Nephron (organoid): ENCODE results near the gene MYO7B.
"Not testable (repeated sequence)": the region's sequence is repeated elsewhere in the genome, so short reads cannot be mapped to it uniquely, and the experiment has no call there.

Experiments
- H3K27ac Mint-ChIP-seq, 3 experiments: 2 replicates each; pipeline ENCODE4 v1.8.0; 2020; ENCODE audit warnings: mixed read lengths in 3 of 3, mild to moderate bottlenecking in 2 of 3, moderate library complexity in 1 of 3
- H3K27me3 Mint-ChIP-seq: 2 replicates; pipeline ENCODE4 v1.8.0; 2021; ENCODE audit warnings: low read depth, mild to moderate bottlenecking, moderate library complexity, mixed read lengths
- H3K36me3 Mint-ChIP-seq: 2 replicates; pipeline ENCODE4 v1.8.0; 2020; ENCODE audit warnings: low read depth, mixed read lengths
- H3K4me1 Mint-ChIP-seq: 2 replicates; pipeline ENCODE4 v1.8.0; 2020; ENCODE audit warnings: mixed read lengths
- H3K4me3 Mint-ChIP-seq, 3 experiments: 2 replicates each; pipeline ENCODE4 v1.8.0; 2020; ENCODE audit warnings: mild to moderate bottlenecking in 3 of 3, mixed read lengths in 3 of 3, moderate library complexity in 2 of 3
- H3K9me3 Mint-ChIP-seq: 2 replicates; pipeline ENCODE4 v1.8.0; 2020; ENCODE audit warnings: mixed read lengths
- CTCF ChIP-seq, 3 experiments: fragments of 200-600 bp; sonication (generic); IDR thresholded peaks; one replicate each; pipeline ENCODE4 v1.5.0; 2021; ENCODE audit warnings: antibody characterized with exemption in 3 of 3; ENCODE audit not compliant: unreplicated experiment in 3 of 3

Gene MYO7B

GRCh38 chr2:127537644-127538043 is 2.2 kb downstream of the MYO7B start:
- Mint-ChIP-seq H3K4me3 (no peak overlapping the region), H3K27ac (no peak overlapping the region), H3K27me3 (peaks cover 25% of the 10 kb centered on the region), H3K4me1 (peaks cover 5% of the 10 kb centered on the region), H3K9me3 (no peaks in the 10 kb centered on the region), H3K36me3 (no peaks in the 10 kb centered on the region)
- TF ChIP-seq CTCF (IDR thresholded peaks at IDR 0.05; ENCODE audit: unreplicated experiment in 3 of 3), result no peak

- TF ChIP-seq CTCF (IDR thresholded peaks at IDR 0.05; ENCODE audit: unreplicated experiment in 3 of 3), result no peak
- no peaks in the 10 kb centered on the region for H3K9me3 Mint-ChIP-seq
- no peak overlapping the region for H3K4me3 Mint-ChIP-seq
- H3K4me1 Mint-ChIP-seq, result peaks cover 15% of the 10 kb centered on the region
- no peaks in the 10 kb centered on the region for H3K36me3 Mint-ChIP-seq
- no peak overlapping the region for H3K27ac Mint-ChIP-seq
- peaks cover 12% of the 10 kb centered on the region for H3K27me3 Mint-ChIP-seq
Measured at GRCh38 chr2:127541809-127542208, 6.3 kb downstream of the MYO7B start.

- peak overlapping the region in 2 of 3 experiments; percentile 16 to 83 for H3K27ac Mint-ChIP-seq
- no peak overlapping the region for H3K4me3 Mint-ChIP-seq
- peaks cover 12% of the 10 kb centered on the region for H3K27me3 Mint-ChIP-seq
Measured at GRCh38 chr2:127542231-127542630, 6.7 kb downstream of the MYO7B start.

GRCh38 chr2:127543013-127543501 is 7.6 kb downstream of the MYO7B start:
- Mint-ChIP-seq H3K27me3 (peaks cover 19% of the 10 kb centered on the region), H3K27ac (peak overlapping the region; percentile 16 to 83 (median 40)), H3K4me1 (peaks cover 15% of the 10 kb centered on the region)
- H3K4me3 Mint-ChIP-seq, H3K36me3 Mint-ChIP-seq, H3K9me3 Mint-ChIP-seq: not testable (repeated sequence)

More at GRCh38 chr2:127542231-127542630, 6.7 kb downstream of the MYO7B start:
- Mint-ChIP-seq H3K36me3 (no peaks in the 10 kb centered on the region), H3K4me1 (peaks cover 15% of the 10 kb centered on the region), H3K9me3 (no peaks in the 10 kb centered on the region)
- no peak for TF ChIP-seq CTCF (IDR thresholded peaks at IDR 0.05; ENCODE audit: unreplicated experiment in 3 of 3)

- Mint-ChIP-seq H3K4me1 (peaks cover 15% of the 10 kb centered on the region), H3K9me3 (no peaks in the 10 kb centered on the region), H3K27me3 (peaks cover 27% of the 10 kb centered on the region), H3K36me3 (no peaks in the 10 kb centered on the region), H3K27ac (no peak overlapping the region), H3K4me3 (no peak overlapping the region)
- no peak for TF ChIP-seq CTCF (IDR thresholded peaks at IDR 0.05; ENCODE audit: unreplicated experiment in 3 of 3)
Measured at GRCh38 chr2:127545189-127545588, 9.7 kb downstream of the MYO7B start.

GRCh38 chr2:127545796-127546195 is 10.3 kb downstream of the MYO7B start:
- H3K27ac Mint-ChIP-seq, result no peak overlapping the region
- H3K9me3 Mint-ChIP-seq, result no peaks in the 10 kb centered on the region
- H3K27me3 Mint-ChIP-seq, result peaks cover 23% of the 10 kb centered on the region
- no peak overlapping the region for H3K4me3 Mint-ChIP-seq
- TF ChIP-seq CTCF (IDR thresholded peaks at IDR 0.05; ENCODE audit: unreplicated experiment in 3 of 3), result no peak
- H3K36me3 Mint-ChIP-seq, result no peaks in the 10 kb centered on the region
- H3K4me1 Mint-ChIP-seq, result peaks cover 15% of the 10 kb centered on the region
